DOHH2 (cell line): ENCODE data around the gene GGN.
"Not testable (repeated sequence)": the region's sequence is repeated elsewhere in the genome, so short reads cannot be mapped to it uniquely, and the experiment has no call there.

Experiments
- H3F3A ChIP-seq: fragments of 200-600 bp; sonication (generic), shearing (Covaris generic); 2 replicates; pipeline ENCODE4 v1.6.0; 2016; ENCODE audit warnings: antibody characterized with exemption, mild to moderate bottlenecking; ENCODE audit not compliant: control insufficient read depth, insufficient read depth
- H3K27ac ChIP-seq: fragments of 200-600 bp; sonication (generic); 2 replicates; pipeline ENCODE4 v1.5.1; 2014; ENCODE audit warnings: low read depth, mild to moderate bottlenecking, low read length, moderate library complexity
- H3K27me3 ChIP-seq: fragments of 200-600 bp; sonication (generic); 2 replicates; pipeline ENCODE4 v1.6.1; 2014; ENCODE audit warnings: mild to moderate bottlenecking, low read length, mixed read lengths; ENCODE audit not compliant: control insufficient read depth
- H3K36me3 ChIP-seq: fragments of 200-600 bp; sonication (generic); 2 replicates; pipeline ENCODE4 v1.6.1; 2014; ENCODE audit warnings: mild to moderate bottlenecking, low read length, moderate library complexity, mixed read lengths; ENCODE audit not compliant: control insufficient read depth
- H3K4me1 ChIP-seq: fragments of 200-600 bp; sonication (generic); 2 replicates; pipeline ENCODE4 v1.6.1; 2014; ENCODE audit warnings: mild to moderate bottlenecking, low read length, mixed read lengths; ENCODE audit not compliant: control insufficient read depth
- H3K4me2 ChIP-seq: fragments of 200-600 bp; sonication (generic); 2 replicates; pipeline ENCODE4 v1.6.0; 2014; ENCODE audit warnings: mild to moderate bottlenecking, low read length, moderate library complexity
- H3K4me3 ChIP-seq: fragments of 200-600 bp; sonication (generic); 2 replicates; pipeline ENCODE4 v1.5.1; 2014; ENCODE audit warnings: mild to moderate bottlenecking, low read length, mixed read lengths
- H3K79me2 ChIP-seq: fragments of 200-600 bp; sonication (generic); 2 replicates; pipeline ENCODE4 v1.6.1; 2014; ENCODE audit warnings: mild to moderate bottlenecking, low read length, mixed read lengths; ENCODE audit not compliant: control insufficient read depth
- H3K9me2 ChIP-seq: fragments of 200-600 bp; sonication (generic); replicated peaks from 2 replicates; pipeline ENCODE4 v1.6.1; 2014; ENCODE audit warnings: mild to moderate bottlenecking, low read length, mixed read lengths; ENCODE audit not compliant: control insufficient read depth
- H3K9me3 ChIP-seq: fragments of 200-600 bp; sonication (generic); 2 replicates; pipeline ENCODE4 v1.6.1; 2014; ENCODE audit warnings: antibody characterized with exemption, low read length, mixed read lengths; ENCODE audit not compliant: control insufficient read depth, insufficient read depth
- H4K20me1 ChIP-seq: fragments of 200-600 bp; sonication (generic); 2 replicates; pipeline ENCODE4 v1.6.0; 2014; ENCODE audit warnings: low read depth, mild to moderate bottlenecking, antibody characterized with exemption, low read length, moderate library complexity; ENCODE audit not compliant: control insufficient read depth, insufficient read depth
- EZH2phosphoT487 ChIP-seq: fragments of 200-600 bp; sonication (generic); IDR thresholded peaks from 2 replicates; pipeline ENCODE4 v1.6.1; 2017; ENCODE audit warnings: borderline replicate concordance, mild to moderate bottlenecking, antibody characterized with exemption, low read length, moderate library complexity, mixed read lengths
- TF ChIP-seq, protein P1 (sequence below): fragments of 200-600 bp; sonication (generic); IDR thresholded peaks from one replicate; pipeline ENCODE4 v1.5.1; 2014; ENCODE audit warnings: antibody characterized with exemption, mild to moderate bottlenecking, low read depth, low read length; ENCODE audit not compliant: poor library complexity, severe bottlenecking

Gene GGN

GRCh38 chr19:38350883-38351282 lies 37.0 kb downstream of the GGN start:
- H3K79me2 ChIP-seq, result no peaks in the 10 kb centered on the region
- no peaks in the 10 kb centered on the region for H3F3A ChIP-seq
- no peaks in the 10 kb centered on the region for H3K9me3 ChIP-seq
- TF ChIP-seq, protein P1, sequence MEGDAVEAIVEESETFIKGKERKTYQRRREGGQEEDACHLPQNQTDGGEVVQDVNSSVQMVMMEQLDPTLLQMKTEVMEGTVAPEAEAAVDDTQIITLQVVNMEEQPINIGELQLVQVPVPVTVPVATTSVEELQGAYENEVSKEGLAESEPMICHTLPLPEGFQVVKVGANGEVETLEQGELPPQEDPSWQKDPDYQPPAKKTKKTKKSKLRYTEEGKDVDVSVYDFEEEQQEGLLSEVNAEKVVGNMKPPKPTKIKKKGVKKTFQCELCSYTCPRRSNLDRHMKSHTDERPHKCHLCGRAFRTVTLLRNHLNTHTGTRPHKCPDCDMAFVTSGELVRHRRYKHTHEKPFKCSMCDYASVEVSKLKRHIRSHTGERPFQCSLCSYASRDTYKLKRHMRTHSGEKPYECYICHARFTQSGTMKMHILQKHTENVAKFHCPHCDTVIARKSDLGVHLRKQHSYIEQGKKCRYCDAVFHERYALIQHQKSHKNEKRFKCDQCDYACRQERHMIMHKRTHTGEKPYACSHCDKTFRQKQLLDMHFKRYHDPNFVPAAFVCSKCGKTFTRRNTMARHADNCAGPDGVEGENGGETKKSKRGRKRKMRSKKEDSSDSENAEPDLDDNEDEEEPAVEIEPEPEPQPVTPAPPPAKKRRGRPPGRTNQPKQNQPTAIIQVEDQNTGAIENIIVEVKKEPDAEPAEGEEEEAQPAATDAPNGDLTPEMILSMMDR, result no peak
- no peak for TF ChIP-seq EZH2phosphoT487
- no peak overlapping the region for H3K4me3 ChIP-seq
- H4K20me1 ChIP-seq, result no peaks in the 10 kb centered on the region
- no peak overlapping the region for H3K27ac ChIP-seq
- H3K27me3 ChIP-seq, result peaks cover under 1% of the 10 kb centered on the region; the same call in 1 of the 2 replicates
- no peaks in the 10 kb centered on the region for H3K9me2 ChIP-seq
- H3K4me1 ChIP-seq, result no peaks in the 10 kb centered on the region
- H3K36me3 ChIP-seq, result no peaks in the 10 kb centered on the region
- H3K4me2 ChIP-seq, result no peak overlapping the region

- H3K4me2 ChIP-seq, result no peak overlapping the region
- H3K4me1 ChIP-seq, result no peaks in the 10 kb centered on the region
- H4K20me1 ChIP-seq, result no peaks in the 10 kb centered on the region
- H3K9me2 ChIP-seq, result no peaks in the 10 kb centered on the region
- H3K79me2 ChIP-seq, result no peaks in the 10 kb centered on the region
- H3F3A ChIP-seq, result no peaks in the 10 kb centered on the region
- no peaks in the 10 kb centered on the region for H3K36me3 ChIP-seq
- H3K9me3 ChIP-seq, result no peaks in the 10 kb centered on the region
- H3K4me3 ChIP-seq, result no peak overlapping the region
- TF ChIP-seq, protein P1, result no peak
- TF ChIP-seq EZH2phosphoT487, result no peak
- no peak overlapping the region for H3K27ac ChIP-seq
- H3K27me3 ChIP-seq, result no peaks in the 10 kb centered on the region
These were observed 41.0 kb downstream of the GGN start for GRCh38 chr19:38346837-38347236.

DNA sequence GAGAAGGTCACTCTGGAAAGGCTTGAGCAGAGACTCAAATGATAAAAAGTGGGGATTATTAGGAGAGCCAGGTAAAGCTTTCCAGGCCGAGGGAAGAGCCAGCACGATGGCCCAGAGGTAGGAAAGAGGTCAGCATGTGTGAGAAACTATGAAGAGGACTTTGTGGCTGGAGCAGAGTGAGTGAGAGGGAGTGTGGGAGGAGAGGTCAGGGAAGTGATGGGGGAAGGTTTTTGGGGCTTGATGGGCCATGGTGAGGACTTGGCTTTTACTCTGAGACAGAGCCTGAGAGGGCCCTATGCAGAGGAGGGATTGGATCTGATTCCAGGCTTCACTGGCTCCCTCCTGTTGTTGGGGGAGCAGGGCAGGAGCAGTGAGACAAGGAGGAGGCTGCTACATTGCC lies 46.9 kb downstream of the GGN start:
- Histone ChIP-seq H3K4me1 (peaks cover 8% of the 10 kb centered on the region), H3F3A (peaks cover 3% of the 10 kb centered on the region; the same call in 1 of the 2 replicates), H3K79me2 (no peaks in the 10 kb centered on the region), H4K20me1 (no peaks in the 10 kb centered on the region), H3K9me2 (no peaks in the 10 kb centered on the region), H3K4me3 (no peak overlapping the region), H3K4me2 (no peak overlapping the region), H3K9me3 (no peaks in the 10 kb centered on the region), H3K36me3 (no peaks in the 10 kb centered on the region), H3K27ac (no peak overlapping the region), H3K27me3 (no peaks in the 10 kb centered on the region)
- TF ChIP-seq, protein P1, result no peak
- no peak for TF ChIP-seq EZH2phosphoT487

DNA sequence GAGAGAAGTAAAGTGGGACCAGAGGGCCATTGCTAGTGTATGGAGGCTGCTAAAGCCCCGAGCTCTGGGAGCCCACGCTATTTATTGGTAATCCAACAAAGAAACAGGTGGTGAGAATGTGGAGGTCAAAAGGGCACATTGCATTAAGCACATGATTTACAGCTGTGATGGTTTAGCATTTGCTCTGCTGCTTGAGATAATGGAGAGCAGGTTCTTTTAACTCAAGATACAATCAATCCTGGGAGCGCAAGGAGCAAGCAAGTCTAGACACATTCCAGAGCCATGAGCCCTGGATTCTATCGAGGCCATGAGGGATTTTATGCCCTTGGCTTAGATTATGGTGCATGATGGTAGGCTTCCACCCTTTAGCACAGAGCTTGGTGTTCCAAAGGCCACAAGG lies 48.8 kb downstream of the GGN start:
- not testable (repeated sequence) for H3K27me3 ChIP-seq, H3K27ac ChIP-seq, H3K36me3 ChIP-seq, H3K4me2 ChIP-seq, H4K20me1 ChIP-seq, H3K9me2 ChIP-seq, H3F3A ChIP-seq, H3K4me1 ChIP-seq, H3K4me3 ChIP-seq, H3K79me2 ChIP-seq, H3K9me3 ChIP-seq
